MM.1S (cell line): ENCODE data around the gene PDE4DIP.
"Not testable (repeated sequence)": the region's sequence is repeated elsewhere in the genome, so short reads cannot be mapped to it uniquely, and the experiment has no call there.

Source experiments
- DNase-seq: peaks from one replicate; pipeline ENCODE4 v3.0.0-alpha.2; 2015
- H2AFZ ChIP-seq: fragments of 300-600 bp; sonication (generic); 2 replicates; pipeline ENCODE4 v1.6.0; 2016; ENCODE audit warnings: antibody characterized with exemption, low read length
- H3F3A ChIP-seq: fragments of 300-600 bp; sonication (generic); 2 replicates; pipeline ENCODE4 v1.6.1; 2016; ENCODE audit warnings: mild to moderate bottlenecking, antibody characterized with exemption, low read length, moderate library complexity, mixed read lengths; ENCODE audit not compliant: insufficient read depth
- H3K27ac ChIP-seq: fragments of 300-600 bp; sonication (generic); 2 replicates; pipeline ENCODE4 v1.5.1; 2016; ENCODE audit warnings: mild to moderate bottlenecking, low read length
- H3K27me3 ChIP-seq: fragments of 300-600 bp; sonication (generic); replicated peaks from 2 replicates; pipeline ENCODE4 v1.6.0; 2016; ENCODE audit warnings: low read length; ENCODE audit not compliant: insufficient read depth
- H3K36me3 ChIP-seq: fragments of 300-600 bp; sonication (generic); replicated peaks from 2 replicates; pipeline ENCODE4 v1.6.1; 2016; ENCODE audit warnings: mild to moderate bottlenecking, low read length, mixed read lengths; ENCODE audit not compliant: insufficient read depth
- H3K4me1 ChIP-seq: fragments of 300-600 bp; sonication (generic); 2 replicates; pipeline ENCODE4 v1.6.1; 2016; ENCODE audit warnings: low read length, mixed read lengths
- H3K4me2 ChIP-seq: fragments of 300-600 bp; sonication (generic); 2 replicates; pipeline ENCODE4 v1.6.0; 2016; ENCODE audit warnings: low read depth, low read length
- H3K4me3 ChIP-seq: fragments of 300-600 bp; sonication (generic); 2 replicates; pipeline ENCODE4 v1.5.1; 2016; ENCODE audit warnings: low read length, mixed read lengths
- H3K79me2 ChIP-seq: fragments of 300-600 bp; sonication (generic); 2 replicates; pipeline ENCODE4 v1.6.1; 2016; ENCODE audit warnings: mixed run types, low read length, mixed read lengths
- H3K9ac ChIP-seq: fragments of 300-600 bp; sonication (generic); 2 replicates; pipeline ENCODE4 v1.6.1; 2016; ENCODE audit warnings: low read length, mixed read lengths
- H3K9me2 ChIP-seq: fragments of 300-600 bp; sonication (generic); replicated peaks from 2 replicates; pipeline ENCODE4 v1.6.1; 2016; ENCODE audit warnings: mild to moderate bottlenecking, low read length, mixed read lengths; ENCODE audit not compliant: insufficient read depth
- H3K9me3 ChIP-seq: fragments of 300-600 bp; sonication (generic); replicated peaks from 2 replicates; pipeline ENCODE4 v1.6.1; 2016; ENCODE audit warnings: mild to moderate bottlenecking, low read length, mixed read lengths; ENCODE audit not compliant: insufficient read depth
- H4K20me1 ChIP-seq: fragments of 300-600 bp; sonication (generic); 2 replicates; pipeline ENCODE4 v1.6.1; 2016; ENCODE audit warnings: mild to moderate bottlenecking, low read length, moderate library complexity, mixed read lengths; ENCODE audit not compliant: insufficient read depth

PDE4DIP gene

DNA sequence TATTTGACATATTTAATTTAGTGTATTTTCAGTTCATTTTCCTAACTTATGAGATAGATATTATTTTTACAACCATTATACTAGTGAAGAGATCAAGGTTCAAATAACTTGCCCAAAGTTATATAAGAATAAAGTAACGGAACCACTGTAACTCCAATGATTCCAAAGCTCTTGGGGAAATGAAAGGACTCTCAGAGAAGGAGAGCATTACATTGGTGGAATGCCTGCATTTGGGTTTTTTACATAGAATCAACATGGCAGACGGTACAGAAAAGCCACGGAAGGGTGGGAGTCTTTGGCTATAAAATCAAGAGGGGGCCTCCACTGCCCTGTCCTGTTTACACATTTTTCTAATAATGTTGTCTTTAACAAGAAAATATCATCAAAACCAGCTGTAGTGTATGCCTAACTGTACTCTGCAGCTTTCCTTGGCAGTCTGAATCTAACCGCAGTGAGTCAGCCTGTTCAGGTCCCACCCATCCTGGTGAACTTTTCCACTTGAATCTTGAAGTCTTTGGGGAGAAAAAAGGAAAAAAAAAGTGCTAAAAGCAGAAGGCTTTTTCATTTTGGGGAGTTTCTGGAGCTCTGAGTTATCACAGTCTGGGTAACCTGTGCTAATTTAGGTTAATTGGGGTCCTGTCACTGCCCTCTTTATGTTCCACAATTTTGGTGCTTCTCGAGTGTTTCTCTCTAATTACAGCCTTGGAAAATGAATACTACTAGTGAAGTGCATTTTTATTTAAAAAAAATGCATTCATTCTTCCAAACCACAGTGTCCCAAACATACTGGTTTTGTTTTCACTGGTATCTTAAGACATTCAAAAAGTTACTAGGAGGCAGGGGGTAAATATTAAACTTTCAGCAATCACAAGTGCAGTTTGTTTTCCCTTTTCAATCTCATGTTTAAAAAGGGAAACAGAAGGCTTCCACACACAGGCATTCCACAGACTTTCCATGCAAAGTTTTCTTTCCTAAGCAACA is 30.5 kb downstream of the PDE4DIP start:
- not testable (repeated sequence) for H3K4me1 ChIP-seq, H4K20me1 ChIP-seq, H3K9ac ChIP-seq, H3K4me2 ChIP-seq, DNase-seq, H3K4me3 ChIP-seq, H3K9me3 ChIP-seq, H3F3A ChIP-seq, H3K36me3 ChIP-seq, H3K27me3 ChIP-seq, H2AFZ ChIP-seq, H3K9me2 ChIP-seq, H3K27ac ChIP-seq, H3K79me2 ChIP-seq

DNA sequence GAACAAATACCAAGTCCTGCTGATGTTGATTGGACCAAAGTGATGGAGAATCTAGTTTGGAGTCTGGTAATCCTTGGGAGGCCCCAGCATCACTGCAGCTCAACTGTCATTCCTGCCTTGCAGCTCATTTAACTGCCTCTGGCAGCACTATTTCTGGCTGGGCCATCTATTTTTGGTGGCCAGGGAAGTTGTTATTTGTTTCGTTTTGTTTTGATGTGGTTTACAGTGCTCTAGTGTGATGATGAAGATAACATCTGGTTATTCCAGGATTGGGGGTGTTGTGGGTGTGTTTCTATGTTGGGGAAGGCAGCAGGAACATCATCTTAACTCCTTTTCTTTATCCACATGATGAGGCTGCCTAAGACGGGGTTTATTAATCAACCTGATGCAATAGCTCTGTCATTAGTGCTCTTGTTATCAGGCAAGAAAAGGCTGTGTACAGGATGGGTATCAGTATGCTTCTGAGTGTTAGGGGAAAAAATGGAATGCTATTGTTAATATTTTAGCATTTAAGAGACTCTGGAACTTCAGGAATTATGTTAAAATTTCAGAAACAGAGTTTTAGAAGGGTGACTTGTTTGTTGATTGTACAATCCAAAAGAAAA is 35.7 kb downstream of the PDE4DIP start:
- not testable (repeated sequence) for H2AFZ ChIP-seq

DNA sequence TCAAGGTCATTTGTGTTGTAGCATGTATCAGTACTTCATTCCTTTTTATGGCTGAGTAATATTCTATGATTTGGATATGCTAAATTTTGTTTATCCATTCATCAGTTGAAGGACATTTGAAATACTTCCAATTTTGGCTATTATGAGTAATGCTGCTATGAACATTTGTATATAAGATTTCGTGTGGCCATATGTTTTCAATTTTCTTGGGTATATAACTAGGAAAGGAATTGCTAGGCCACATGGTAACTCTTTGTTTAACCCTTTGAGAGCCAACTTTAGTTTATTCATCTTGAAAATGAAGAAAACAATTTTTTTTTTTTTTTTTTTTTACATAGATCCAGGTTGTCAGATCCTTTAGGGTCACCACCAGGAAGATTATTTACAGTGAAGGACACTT is 37.0 kb downstream of the PDE4DIP start:
- H3K36me3 ChIP-seq, H2AFZ ChIP-seq, H3K79me2 ChIP-seq, H3F3A ChIP-seq, H3K4me2 ChIP-seq, H4K20me1 ChIP-seq, H3K9me2 ChIP-seq, H3K27me3 ChIP-seq, H3K27ac ChIP-seq, H3K9me3 ChIP-seq, H3K4me3 ChIP-seq, H3K4me1 ChIP-seq, DNase-seq, H3K9ac ChIP-seq: not testable (repeated sequence)

More for the DNA sequence above, 35.7 kb downstream of the PDE4DIP start:
- H3K9me3 ChIP-seq, H3K4me3 ChIP-seq, DNase-seq, H3K4me1 ChIP-seq, H3F3A ChIP-seq, H3K27ac ChIP-seq, H3K79me2 ChIP-seq, H3K9me2 ChIP-seq, H3K27me3 ChIP-seq, H3K4me2 ChIP-seq, H3K9ac ChIP-seq, H4K20me1 ChIP-seq, H3K36me3 ChIP-seq: not testable (repeated sequence)

DNA sequence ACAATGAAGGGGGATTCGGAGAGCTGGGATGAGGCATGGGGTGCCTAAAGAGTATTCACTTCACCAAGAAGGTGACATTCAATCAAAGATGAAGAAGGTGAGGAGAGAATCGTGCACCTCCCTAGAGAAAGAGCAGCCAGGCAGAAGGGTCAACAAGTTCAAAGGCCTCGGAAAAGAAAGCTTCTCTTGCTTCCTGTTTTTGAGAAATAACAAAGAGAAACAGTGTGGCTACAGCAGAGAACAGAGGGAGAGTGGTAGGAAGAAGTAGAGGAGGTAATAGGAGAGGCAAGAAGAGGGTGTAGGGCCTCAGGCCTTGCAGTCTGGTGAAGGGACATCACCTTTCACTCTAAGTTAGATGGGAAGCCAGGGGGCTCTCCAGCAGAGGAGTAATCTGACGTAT is 41.0 kb downstream of the PDE4DIP start:
- not testable (repeated sequence) for DNase-seq, H3K4me2 ChIP-seq, H2AFZ ChIP-seq, H4K20me1 ChIP-seq, H3K36me3 ChIP-seq, H3K9ac ChIP-seq, H3K4me3 ChIP-seq, H3K27me3 ChIP-seq, H3K27ac ChIP-seq, H3K4me1 ChIP-seq, H3K9me2 ChIP-seq, H3K9me3 ChIP-seq, H3K79me2 ChIP-seq, H3F3A ChIP-seq

DNA sequence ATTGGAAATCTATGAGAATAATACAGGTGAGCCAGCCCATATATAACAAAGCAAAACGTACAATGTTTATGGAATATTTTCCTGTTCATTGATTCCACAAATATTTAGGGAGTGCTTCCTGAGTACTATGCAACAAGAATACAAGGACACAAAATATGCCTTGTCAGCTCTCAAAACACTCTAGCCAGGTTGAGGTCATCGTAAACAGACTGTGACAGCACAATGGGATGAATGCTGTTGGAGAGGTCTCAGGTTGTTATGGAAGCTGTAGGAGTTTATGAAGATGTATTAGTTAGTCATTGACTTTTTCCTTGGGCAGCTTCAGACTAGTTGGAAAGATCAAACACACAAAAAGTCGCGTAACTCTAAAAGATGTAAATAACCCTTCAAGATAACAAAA is 42.1 kb downstream of the PDE4DIP start:
- not testable (repeated sequence) for H3K79me2 ChIP-seq, H3F3A ChIP-seq, H3K4me2 ChIP-seq, H3K4me1 ChIP-seq, H3K9ac ChIP-seq, H3K4me3 ChIP-seq, H3K9me3 ChIP-seq, H2AFZ ChIP-seq, H3K27ac ChIP-seq, DNase-seq, H4K20me1 ChIP-seq, H3K36me3 ChIP-seq, H3K9me2 ChIP-seq, H3K27me3 ChIP-seq

DNA sequence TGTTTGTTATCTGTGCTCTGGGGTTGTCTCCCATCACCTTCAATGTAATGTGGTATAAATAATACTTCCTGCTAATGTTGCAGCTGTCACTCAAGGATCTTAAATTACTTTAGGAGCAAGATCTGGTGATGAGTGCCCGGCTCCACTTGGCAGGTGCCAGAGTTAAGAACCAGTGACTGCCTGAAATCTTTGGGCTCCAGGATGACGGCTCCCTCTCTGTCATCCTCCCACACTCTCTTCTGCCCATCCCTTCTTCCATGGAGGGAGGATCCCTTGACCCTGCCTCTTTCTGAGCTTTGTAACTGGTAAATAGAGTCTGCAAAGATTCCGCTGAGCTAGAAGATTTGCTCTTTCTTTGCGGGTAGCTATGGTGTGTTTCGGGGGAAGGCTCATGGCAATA is 44.4 kb downstream of the PDE4DIP start:
- not testable (repeated sequence) for H3K4me3 ChIP-seq, H3K36me3 ChIP-seq, H3K4me2 ChIP-seq, H3K4me1 ChIP-seq, H4K20me1 ChIP-seq, H3K27ac ChIP-seq, H3K9ac ChIP-seq, DNase-seq, H3K9me3 ChIP-seq, H3K27me3 ChIP-seq, H3K79me2 ChIP-seq, H3F3A ChIP-seq, H2AFZ ChIP-seq, H3K9me2 ChIP-seq

DNA sequence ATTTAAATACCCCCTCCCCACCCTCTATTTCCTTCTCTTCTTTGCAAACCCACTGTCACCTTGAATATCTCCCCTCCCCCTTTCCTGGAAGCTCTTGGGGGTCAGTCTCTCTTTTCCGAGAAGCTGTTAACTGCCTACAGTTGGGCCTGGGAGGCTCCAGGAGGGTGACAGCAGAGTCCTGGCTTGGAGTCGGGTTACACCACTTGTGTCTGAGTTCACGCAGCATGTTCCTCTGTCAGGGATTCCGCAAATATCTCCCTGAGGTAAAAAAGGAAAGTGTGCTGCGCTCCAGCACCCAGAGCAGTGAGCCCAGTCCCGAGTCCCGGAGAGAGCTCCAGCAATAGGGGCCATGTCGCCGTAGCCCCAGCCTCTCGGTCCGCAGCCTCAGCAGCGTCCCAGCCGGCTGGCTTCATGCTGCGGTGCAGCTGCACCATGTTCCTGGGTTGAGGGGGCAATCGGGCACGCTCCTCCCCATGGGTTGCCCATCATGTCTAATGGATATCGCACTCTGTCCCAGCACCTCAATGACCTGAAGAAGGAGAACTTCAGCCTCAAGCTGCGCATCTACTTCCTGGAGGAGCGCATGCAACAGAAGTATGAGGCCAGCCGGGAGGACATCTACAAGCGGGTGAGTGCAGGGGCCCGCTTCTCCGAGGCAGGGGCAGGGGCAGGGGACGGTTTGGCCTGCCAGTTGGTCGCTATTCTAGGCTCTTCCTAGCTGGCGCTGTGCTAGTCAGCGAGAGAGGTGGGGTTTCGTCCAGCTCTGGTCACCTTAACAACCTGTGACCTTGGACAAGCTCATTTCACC is 45.2 kb downstream of the PDE4DIP start:
- not testable (repeated sequence) for H3K4me2 ChIP-seq, H3K4me1 ChIP-seq, H4K20me1 ChIP-seq, H3K27ac ChIP-seq, H3F3A ChIP-seq, DNase-seq, H3K27me3 ChIP-seq, H3K9me3 ChIP-seq, H3K9ac ChIP-seq, H3K36me3 ChIP-seq, H3K4me3 ChIP-seq, H2AFZ ChIP-seq, H3K79me2 ChIP-seq, H3K9me2 ChIP-seq
